ENCODE data around the gene DDX31.
"Not testable (repeated sequence)": the region's sequence is repeated elsewhere in the genome, so short reads cannot be mapped to it uniquely, and the experiment has no call there.

Gene DDX31

GRCh38 chr9:132585954-132586829 lies 83.6 kb downstream of the DDX31 start:
- H3K27ac ChIP-seq = no peak overlapping the region
- H3K4me3 ChIP-seq = no peak overlapping the region

GRCh38 chr9:132584601-132585560 lies 84.9 kb downstream of the DDX31 start:
- Histone ChIP-seq H3K27ac (no peak overlapping the region), H3K4me3 (no peak overlapping the region)

GRCh38 chr9:132583584-132584304 lies 86.0 kb downstream of the DDX31 start:
- Histone ChIP-seq H3K4me3 (no peak overlapping the region), H3K27ac (no peak overlapping the region)

DNA sequence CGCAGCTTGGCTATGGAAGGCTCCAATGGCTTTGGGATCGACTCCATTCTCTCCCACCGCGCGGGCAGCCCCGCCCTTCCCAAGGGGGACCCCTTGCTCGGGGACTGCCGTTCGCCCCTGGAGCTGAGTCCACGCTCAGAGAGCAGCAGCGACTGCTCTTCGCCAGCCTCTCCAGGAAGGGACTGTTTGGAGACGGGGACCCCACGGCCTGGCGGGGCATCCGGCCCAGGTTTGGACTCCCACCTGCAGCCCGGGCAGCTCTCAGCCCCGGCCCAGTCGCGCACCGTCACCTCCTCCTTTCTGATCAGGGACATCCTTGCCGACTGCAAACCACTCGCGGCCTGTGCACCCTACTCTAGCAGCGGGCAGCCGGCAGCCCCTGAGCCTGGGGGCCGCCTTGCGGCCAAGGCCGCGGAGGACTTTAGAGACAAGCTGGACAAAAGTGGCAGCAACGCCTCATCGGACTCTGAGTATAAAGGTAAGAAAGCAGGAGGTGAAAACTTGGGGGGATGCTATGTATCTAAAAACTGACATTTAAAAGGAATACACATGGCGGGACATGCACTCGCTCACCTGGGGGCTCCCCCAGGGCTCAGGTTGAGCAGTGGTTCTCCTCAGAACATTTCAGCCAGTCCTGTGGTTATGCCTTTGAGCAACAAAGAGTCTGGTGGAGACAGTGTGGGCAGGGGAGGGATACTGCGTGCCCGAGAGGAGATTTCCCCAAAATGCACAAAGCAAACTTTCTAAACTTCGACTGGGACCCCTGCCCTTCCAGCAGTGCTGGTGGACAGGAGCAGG lies 86.8 kb downstream of the DDX31 start:
- no peak overlapping the region for H3K4me3 ChIP-seq
- H3K27ac ChIP-seq = no peak overlapping the region

DNA sequence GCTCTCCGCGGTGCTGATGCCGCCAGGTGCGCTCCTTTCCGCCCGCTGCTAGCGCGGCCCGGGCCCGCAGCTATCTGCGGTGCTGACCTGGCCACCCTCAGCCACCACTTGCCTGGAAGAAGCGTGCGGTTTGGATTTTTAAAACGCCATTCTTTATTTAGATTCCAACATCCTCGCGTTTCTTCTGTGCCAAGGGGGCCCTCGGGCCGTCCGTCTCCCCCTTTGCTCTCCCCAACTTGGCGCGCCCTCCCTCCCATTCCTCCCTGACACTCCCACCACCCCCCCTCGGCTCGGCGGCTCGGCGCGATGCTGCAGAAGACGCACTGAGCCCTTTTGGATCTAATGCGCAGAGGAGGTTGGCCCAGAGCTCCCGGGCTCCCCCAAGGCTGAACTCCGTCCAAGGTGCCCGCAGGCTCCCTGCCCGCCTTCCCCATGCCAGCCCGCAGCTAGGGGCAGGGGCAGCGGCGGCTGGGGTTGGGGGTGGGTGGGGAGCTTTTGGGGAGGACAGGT lies 87.5 kb downstream of the DDX31 start, which contains the start of gene BARHL1:
Gene BARHL1, plus strand, starts transcription at position 331 of the 510 bp plus-strand sequence. CDS start 192 bp downstream, outside the sequence.
- Histone ChIP-seq H3K27ac (no peak within 1 kb of the TSS), H3K4me3 (peak within 1 kb of the TSS in 5 of 7 experiments; percentile 9 to 21 (median 15))

- no peak overlapping the region for H3K27ac ChIP-seq
- no peak overlapping the region for H3K4me3 ChIP-seq
Measured at GRCh38 chr9:132579427-132579798, 90.4 kb downstream of the DDX31 start.

GRCh38 chr9:132578367-132578932 lies 91.3 kb downstream of the DDX31 start:
- H3K27ac ChIP-seq = no peak overlapping the region
- no peak overlapping the region for H3K4me3 ChIP-seq

DNA sequence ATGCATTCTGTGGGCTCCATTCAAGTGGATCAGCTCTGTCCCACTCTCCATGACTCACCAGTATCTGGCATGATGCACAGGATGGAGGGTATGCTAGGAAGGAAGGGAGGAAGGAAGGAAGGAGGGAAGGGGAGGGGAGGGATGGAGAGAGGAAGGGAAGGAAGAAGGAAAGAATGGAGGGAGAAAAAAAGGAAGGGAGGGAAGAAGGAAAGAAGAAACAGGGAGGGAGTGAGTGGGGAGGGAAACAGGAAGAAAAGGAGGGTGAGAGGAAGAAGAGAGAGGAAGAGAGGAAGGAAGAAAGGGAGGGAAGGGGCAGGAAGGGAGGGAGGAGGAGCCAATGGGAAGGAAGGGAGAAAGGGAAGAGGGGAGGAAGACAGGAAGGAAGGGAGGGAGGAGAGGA lies 92.7 kb downstream of the DDX31 start:
- H3K27ac ChIP-seq = no peak overlapping the region
- no peak overlapping the region for H3K4me3 ChIP-seq

DNA sequence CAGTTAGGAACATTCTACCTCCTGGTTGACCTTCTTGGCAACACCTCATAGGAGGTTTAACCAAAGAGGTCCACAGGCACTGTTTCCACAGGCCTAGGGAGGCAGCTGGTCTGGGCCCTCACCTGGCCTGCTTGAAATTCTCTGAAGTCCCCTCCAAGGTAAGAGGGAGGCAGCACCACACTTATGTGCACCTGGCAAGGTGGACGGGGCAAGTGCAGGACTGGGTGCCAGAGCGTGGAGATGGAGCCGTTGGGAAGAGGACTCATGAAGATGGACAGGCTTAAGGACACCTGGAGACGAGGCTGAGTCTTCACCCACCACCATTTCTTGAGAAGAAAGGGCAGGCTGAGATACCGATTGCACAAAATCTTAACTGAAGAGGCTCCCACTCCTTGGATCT lies 94.0 kb downstream of the DDX31 start:
- H3K4me3 ChIP-seq = no peak overlapping the region
- H3K27ac ChIP-seq = no peak overlapping the region

DNA sequence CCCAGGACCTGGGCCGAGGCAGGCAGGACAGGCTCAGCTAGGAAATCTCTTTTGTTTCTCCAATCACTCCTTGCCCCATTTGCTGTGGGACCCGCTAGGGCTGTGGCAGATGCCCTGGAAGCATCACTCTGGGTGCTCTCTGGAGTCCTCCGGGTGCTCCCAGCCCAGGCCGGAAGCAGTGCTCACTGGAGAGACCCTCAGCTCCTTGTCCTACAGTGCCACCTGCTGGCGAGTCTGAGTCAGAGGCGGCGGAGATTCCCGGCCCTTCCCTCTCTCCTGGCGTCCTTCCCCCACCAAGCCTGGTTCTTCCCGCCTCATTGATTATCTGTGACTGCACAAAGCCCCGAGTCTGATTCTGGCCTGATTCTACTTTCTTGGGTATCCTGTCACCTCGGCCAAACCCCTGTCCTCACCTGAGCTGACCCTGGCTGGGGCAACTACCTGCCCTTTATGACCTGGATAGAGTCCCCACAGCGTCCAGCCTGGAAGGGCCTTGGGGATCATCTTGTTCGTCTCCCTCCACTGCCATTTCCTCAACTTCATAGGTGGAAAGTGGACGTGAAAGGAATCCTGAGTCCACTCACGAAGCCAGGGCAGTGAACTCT lies 94.7 kb downstream of the DDX31 start:
- H3K27ac ChIP-seq = no peak overlapping the region
- H3K4me3 ChIP-seq = no peak overlapping the region

GRCh38 chr9:132572921-132573320 lies 96.9 kb downstream of the DDX31 start:
- Histone ChIP-seq H3K27ac (no peak overlapping the region), H3K4me3 (no peak overlapping the region)

GRCh38 chr9:132571806-132572600 lies 97.8 kb downstream of the DDX31 start:
- Histone ChIP-seq H3K4me3 (no peak overlapping the region), H3K27ac (no peak overlapping the region)

DNA sequence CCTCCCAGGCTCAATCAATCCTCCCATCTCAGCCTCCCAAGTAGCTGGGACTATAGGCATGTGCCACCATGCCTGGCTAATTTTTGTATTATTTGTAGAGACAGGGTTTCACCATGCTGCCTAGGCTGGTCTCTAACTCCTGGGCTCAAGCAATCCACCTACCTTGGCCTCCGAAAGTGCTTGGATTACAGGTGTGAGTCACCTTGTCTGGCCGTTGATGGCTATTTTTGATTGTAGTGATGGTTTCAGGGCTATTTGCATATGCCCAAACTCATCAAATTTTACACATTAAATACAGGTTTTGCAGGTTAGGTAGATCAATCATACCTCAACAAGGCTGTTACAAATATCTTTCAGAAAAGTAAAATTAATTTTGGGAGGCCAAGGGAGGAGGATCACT lies 101.0 kb downstream of the DDX31 start:
- not testable (repeated sequence) for H3K4me3 ChIP-seq, H3K27ac ChIP-seq

DNA sequence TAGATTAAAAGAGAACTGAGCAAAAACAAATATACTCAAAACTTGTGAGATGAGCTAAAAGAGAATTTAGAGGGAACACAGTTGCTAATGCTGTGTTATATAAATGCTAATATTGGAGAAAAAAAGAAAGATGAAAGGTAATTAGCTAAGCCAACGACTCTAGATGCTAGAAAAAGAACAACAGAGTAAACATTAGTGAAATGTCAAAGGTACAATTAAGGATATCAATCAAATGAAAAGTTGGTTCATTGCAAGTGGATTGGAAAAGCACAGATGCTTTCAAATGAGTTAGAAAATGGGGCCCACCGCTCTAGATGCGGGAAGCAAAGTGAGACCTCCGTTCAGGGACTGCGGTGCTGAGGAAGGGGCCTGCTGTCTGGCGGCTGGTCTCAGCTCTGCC lies 105.3 kb downstream of the DDX31 start:
- Histone ChIP-seq H3K27ac (no peak overlapping the region), H3K4me3 (no peak overlapping the region)

GRCh38 chr9:132562306-132562573 lies 107.5 kb downstream of the DDX31 start:
- Histone ChIP-seq H3K27ac (no peak overlapping the region), H3K4me3 (no peak overlapping the region)

DNA sequence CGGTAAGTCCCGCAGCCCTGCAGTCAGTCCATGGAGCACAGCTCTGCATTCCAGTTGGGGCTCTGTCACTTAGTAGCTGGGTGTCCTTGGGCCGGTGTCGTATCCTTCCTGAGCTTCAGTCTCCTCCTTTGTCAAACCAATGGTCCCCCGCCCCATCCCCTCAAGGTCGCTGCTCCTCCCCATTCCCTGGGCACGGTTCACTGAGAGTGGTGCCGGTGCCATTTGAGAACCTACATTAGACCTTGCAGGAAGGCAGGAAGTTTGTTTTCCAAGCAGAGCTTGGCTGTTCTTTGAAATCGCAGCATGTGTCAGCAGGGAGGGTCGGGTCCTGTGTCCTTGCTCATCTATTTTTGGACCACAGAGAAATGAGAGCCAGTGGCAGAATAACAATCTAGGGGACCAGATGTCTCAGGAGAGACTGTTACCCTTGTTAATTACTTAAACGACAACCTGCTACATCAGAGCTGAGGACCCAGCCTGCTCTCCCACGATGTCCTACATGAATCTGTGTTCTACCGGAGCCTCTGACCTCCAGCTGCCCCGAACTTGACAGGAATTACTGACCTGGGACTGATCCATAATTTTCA lies 109.1 kb downstream of the DDX31 start:
- H3K4me3 ChIP-seq = no peak overlapping the region
- H3K27ac ChIP-seq = no peak overlapping the region

DNA sequence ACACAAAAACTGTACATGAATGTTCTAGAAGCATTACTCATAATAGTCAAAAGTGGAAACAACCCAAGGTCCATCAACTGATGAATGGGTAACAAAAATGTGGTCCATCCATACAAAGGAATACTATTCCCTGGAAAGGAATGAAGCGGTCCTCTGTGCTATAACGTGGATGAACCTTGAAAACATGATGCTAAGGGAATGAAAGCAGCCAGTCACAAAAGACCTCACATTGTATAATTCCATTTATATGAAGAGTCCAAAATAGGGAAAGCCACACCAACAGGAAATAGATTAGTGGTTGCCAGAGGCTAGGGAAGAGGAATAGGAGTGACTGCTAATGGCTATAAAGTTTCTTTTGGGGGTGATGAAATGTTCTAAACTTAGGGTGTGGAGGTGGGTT lies 110.1 kb downstream of the DDX31 start:
- H3K4me3 ChIP-seq = no peak overlapping the region
- H3K27ac ChIP-seq = no peak overlapping the region

All from skin epidermis (tissue), 12 donors.